K562 (cell line): ENCODE measurements around the gene RFNG. TPM values are rescaled to one million over a fixed set of nuclear protein-coding genes. Genes with fewer than 3 reads are reported as not detected.

Source experiments
- CREB1 ChIP-seq, 2 experiments: sonication (generic) in 1 of 2; formaldehyde crosslinking in 1 of 2; IDR thresholded peaks; 2 replicates each; pipeline versions ENCODE4 v1.6.1 to v1.8.0; 2012 to 2022; ENCODE audit warnings: inconsistent platforms in 1 of 2, mild to moderate bottlenecking in 1 of 2, missing genetic modification reagents in 1 of 2, moderate library complexity in 1 of 2
- E2F3 ChIP-seq: fragments of 250-450 bp; sonication (Bioruptor Pico); IDR thresholded peaks from 2 replicates; pipeline ENCODE4 v1.4.0; 2020; ENCODE audit warnings: mild to moderate bottlenecking
- HMGN3 ChIP-seq: IDR thresholded peaks from 2 replicates; pipeline ENCODE4 v1.6.1; 2011; ENCODE audit warnings: borderline replicate concordance, low read depth, mild to moderate bottlenecking, mixed read lengths, low read length; ENCODE audit not compliant: insufficient read length; ENCODE audit errors: extremely low read depth
- L3MBTL2 ChIP-seq: fragments of 450-650 bp; IDR thresholded peaks from 2 replicates; pipeline ENCODE4 v1.6.1; 2016; ENCODE audit warnings: mild to moderate bottlenecking, moderate library complexity
- LARP7 ChIP-seq: fragments of 450-650 bp; IDR thresholded peaks from 2 replicates; pipeline ENCODE4 v1.6.1; 2016
- NCOR1 ChIP-seq: fragments of 450-650 bp; IDR thresholded peaks from 2 replicates; pipeline ENCODE4 v1.6.1; 2016; ENCODE audit warnings: mild to moderate bottlenecking, moderate library complexity
- NONO ChIP-seq, 2 experiments: fragments of 200-400 bp in 1 of 2; fragments of 450-650 bp in 1 of 2; formaldehyde crosslinking in 1 of 2; IDR thresholded peaks; 2 replicates each; pipeline ENCODE4 v1.6.1; 2017; ENCODE audit warnings: low read depth in 2 of 2, mild to moderate bottlenecking in 2 of 2, moderate library complexity in 2 of 2, low read length in 1 of 2
- PCBP1 ChIP-seq: fragments of 200-400 bp; formaldehyde crosslinking; IDR thresholded peaks from 2 replicates; pipeline ENCODE4 v1.6.1; 2018; ENCODE audit warnings: mild to moderate bottlenecking, low read depth, low read length; ENCODE audit not compliant: poor library complexity, severe bottlenecking
- POLR2G ChIP-seq: fragments of 200-400 bp; formaldehyde crosslinking; IDR thresholded peaks from 2 replicates; pipeline ENCODE4 v1.6.1; 2017; ENCODE audit warnings: low read depth, mild to moderate bottlenecking, antibody characterized with exemption, low read length, moderate library complexity
- RBM22 ChIP-seq: fragments of 200-400 bp; formaldehyde crosslinking; IDR thresholded peaks from 2 replicates; pipeline ENCODE4 v1.6.1; 2018; ENCODE audit warnings: low read length, low read depth; ENCODE audit not compliant: poor library complexity, severe bottlenecking
- SP1 ChIP-seq: sonication (generic); formaldehyde crosslinking; IDR thresholded peaks from 2 replicates; pipeline ENCODE4 v1.8.1; 2022; ENCODE audit warnings: mild to moderate bottlenecking, missing genetic modification reagents
- ZBTB2 ChIP-seq: fragments of 450-650 bp; IDR thresholded peaks from 2 replicates; pipeline ENCODE4 v1.6.1; 2016; ENCODE audit warnings: antibody characterized with exemption
- ZNF717 ChIP-seq: fragments of 250-450 bp; sonication (Bioruptor Pico); IDR thresholded peaks from 2 replicates; pipeline ENCODE4 v1.5.0; 2021
- ZNF766 ChIP-seq: fragments of 200-800 bp; sonication (Bioruptor generic); conservative IDR thresholded peaks from 2 replicates; pipeline ENCODE4 v1.6.1; 2016; ENCODE audit warnings: missing genetic modification characterization, missing compliant biosample characterization
- polyA plus RNA-seq, 8 experiments: library from polyadenylated mRNA; depleted of rRNA in 4 of 8; stranded (reverse) in 5 of 8; unstranded in 3 of 8; fragments of >200 nt; fragmentation: Nextera tagmentation in 2 of 8; fragmentation: Illumina TruSeq in 1 of 8; extraction: Ambion mirVana in 2 of 8; extraction: Trizol in 1 of 8; gene quantifications; 2 replicates each; pipeline versions ENCODE4 v1.2.1 to v1.2.3, GENCODE V29; 2011 to 2014; ENCODE audit warnings: inconsistent platforms in 1 of 8, missing spikeins in 1 of 8
- total RNA-seq, 7 experiments: library from RNA; depleted of rRNA in 6 of 7; stranded (reverse); fragments of >200 nt in 6 of 7; fragmentation: Illumina TruSeq in 2 of 7; extraction: Trizol in 2 of 7; gene quantifications; 2 replicates each; pipeline versions ENCODE4 v1.2.1 to v1.2.3, GENCODE V29; 2011 to 2021; ENCODE audit warnings: low replicate concordance in 1 of 7
- TF ChIP-seq, protein P1 (sequence below): fragments of 450-650 bp; IDR thresholded peaks from 2 replicates; pipeline ENCODE4 v1.6.1; 2016; ENCODE audit warnings: mild to moderate bottlenecking
- TF ChIP-seq, protein P2 (sequence below): sonication (generic); formaldehyde crosslinking; IDR thresholded peaks from 2 replicates; pipeline ENCODE4 v1.8.1; 2023; ENCODE audit warnings: mild to moderate bottlenecking, missing genetic modification reagents
- TF ChIP-seq, protein P3 (sequence below): sonication (generic); formaldehyde crosslinking; IDR thresholded peaks from 2 replicates; pipeline ENCODE4 v1.4.0; 2020; ENCODE audit warnings: mild to moderate bottlenecking, missing genetic modification reagents
- TF ChIP-seq, protein P4 (sequence below): fragments of 450-650 bp; IDR thresholded peaks from 2 replicates; pipeline ENCODE4 v1.6.1; 2018; ENCODE audit warnings: mild to moderate bottlenecking, low read depth; ENCODE audit not compliant: partially characterized antibody

The RFNG gene
- total and polyA plus RNA-seq, 9 of the 15 experiments (the other 6 are each of a cell fraction or from before 2014, with no cell fraction given) = 0.32 to 32.8 (median 9.5) TPM

DNA sequence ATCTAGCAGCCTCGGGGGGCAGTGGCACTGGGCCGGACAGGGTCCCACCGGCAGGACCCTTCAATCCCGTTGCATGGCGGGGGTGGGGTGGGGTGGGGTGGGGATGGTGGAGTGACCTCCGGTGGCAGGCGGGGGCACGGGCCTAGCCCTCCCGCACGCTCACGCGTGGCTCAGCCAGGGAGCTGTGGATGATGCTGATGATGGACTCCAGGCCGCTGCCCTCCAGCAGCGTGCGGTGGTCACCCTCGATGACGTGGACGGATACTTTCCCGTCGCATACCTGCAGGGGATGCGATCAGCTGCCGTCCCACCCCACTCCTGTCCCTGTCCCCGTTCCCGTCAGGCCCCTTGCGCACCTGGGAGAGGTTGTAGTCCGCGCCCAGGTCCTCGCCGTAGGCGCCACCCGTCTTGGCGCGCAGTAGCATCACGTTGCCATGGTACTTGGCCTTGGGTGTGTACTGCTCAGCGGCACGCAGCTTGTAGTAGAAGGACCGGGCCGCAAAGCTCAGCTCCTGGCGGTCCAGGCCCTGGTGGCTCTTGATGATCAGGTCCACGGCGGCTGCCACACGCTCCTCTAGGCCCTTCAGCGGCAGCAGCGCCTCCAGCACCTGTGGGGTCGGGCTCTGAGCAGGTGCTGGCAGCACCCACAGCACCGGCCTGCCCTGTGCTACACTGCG, 27.5 kb upstream of the RFNG start (continued):
- TF ChIP-seq, protein P1, sequence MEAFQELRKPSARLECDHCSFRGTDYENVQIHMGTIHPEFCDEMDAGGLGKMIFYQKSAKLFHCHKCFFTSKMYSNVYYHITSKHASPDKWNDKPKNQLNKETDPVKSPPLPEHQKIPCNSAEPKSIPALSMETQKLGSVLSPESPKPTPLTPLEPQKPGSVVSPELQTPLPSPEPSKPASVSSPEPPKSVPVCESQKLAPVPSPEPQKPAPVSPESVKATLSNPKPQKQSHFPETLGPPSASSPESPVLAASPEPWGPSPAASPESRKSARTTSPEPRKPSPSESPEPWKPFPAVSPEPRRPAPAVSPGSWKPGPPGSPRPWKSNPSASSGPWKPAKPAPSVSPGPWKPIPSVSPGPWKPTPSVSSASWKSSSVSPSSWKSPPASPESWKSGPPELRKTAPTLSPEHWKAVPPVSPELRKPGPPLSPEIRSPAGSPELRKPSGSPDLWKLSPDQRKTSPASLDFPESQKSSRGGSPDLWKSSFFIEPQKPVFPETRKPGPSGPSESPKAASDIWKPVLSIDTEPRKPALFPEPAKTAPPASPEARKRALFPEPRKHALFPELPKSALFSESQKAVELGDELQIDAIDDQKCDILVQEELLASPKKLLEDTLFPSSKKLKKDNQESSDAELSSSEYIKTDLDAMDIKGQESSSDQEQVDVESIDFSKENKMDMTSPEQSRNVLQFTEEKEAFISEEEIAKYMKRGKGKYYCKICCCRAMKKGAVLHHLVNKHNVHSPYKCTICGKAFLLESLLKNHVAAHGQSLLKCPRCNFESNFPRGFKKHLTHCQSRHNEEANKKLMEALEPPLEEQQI = no peak
- no peak for TF ChIP-seq CREB1 (IDR thresholded peaks at IDR 0.05)
- no peak for TF ChIP-seq CREB1 (CRISPR knock-in tag; IDR thresholded peaks at IDR 0.05)
- TF ChIP-seq, protein P2, sequence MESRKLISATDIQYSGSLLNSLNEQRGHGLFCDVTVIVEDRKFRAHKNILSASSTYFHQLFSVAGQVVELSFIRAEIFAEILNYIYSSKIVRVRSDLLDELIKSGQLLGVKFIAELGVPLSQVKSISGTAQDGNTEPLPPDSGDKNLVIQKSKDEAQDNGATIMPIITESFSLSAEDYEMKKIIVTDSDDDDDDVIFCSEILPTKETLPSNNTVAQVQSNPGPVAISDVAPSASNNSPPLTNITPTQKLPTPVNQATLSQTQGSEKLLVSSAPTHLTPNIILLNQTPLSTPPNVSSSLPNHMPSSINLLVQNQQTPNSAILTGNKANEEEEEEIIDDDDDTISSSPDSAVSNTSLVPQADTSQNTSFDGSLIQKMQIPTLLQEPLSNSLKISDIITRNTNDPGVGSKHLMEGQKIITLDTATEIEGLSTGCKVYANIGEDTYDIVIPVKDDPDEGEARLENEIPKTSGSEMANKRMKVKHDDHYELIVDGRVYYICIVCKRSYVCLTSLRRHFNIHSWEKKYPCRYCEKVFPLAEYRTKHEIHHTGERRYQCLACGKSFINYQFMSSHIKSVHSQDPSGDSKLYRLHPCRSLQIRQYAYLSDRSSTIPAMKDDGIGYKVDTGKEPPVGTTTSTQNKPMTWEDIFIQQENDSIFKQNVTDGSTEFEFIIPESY (CRISPR knock-in tag) = peak; percentile 99
- TF ChIP-seq SP1 (CRISPR knock-in tag) = no peak
- TF ChIP-seq HMGN3 = no peak
- no peak for TF ChIP-seq ZNF766 (CRISPR knock-in tag)
- TF ChIP-seq ZBTB2 = no peak
- TF ChIP-seq, protein P3, sequence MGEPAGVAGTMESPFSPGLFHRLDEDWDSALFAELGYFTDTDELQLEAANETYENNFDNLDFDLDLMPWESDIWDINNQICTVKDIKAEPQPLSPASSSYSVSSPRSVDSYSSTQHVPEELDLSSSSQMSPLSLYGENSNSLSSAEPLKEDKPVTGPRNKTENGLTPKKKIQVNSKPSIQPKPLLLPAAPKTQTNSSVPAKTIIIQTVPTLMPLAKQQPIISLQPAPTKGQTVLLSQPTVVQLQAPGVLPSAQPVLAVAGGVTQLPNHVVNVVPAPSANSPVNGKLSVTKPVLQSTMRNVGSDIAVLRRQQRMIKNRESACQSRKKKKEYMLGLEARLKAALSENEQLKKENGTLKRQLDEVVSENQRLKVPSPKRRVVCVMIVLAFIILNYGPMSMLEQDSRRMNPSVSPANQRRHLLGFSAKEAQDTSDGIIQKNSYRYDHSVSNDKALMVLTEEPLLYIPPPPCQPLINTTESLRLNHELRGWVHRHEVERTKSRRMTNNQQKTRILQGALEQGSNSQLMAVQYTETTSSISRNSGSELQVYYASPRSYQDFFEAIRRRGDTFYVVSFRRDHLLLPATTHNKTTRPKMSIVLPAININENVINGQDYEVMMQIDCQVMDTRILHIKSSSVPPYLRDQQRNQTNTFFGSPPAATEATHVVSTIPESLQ (CRISPR knock-in tag) = no peak
- no peak for TF ChIP-seq NCOR1
- TF ChIP-seq L3MBTL2 = no peak
- TF ChIP-seq LARP7 = no peak
- TF ChIP-seq E2F3 (CRISPR knock-in tag) = no peak
- peak; percentile 82 for TF ChIP-seq RBM22
- TF ChIP-seq POLR2G = peak; percentile 58
- TF ChIP-seq NONO (IDR thresholded peaks at IDR 0.05; ENCODE audit: low read depth in 2 of 2, low read length in 1 of 2) = no peak
- TF ChIP-seq, protein P4, sequence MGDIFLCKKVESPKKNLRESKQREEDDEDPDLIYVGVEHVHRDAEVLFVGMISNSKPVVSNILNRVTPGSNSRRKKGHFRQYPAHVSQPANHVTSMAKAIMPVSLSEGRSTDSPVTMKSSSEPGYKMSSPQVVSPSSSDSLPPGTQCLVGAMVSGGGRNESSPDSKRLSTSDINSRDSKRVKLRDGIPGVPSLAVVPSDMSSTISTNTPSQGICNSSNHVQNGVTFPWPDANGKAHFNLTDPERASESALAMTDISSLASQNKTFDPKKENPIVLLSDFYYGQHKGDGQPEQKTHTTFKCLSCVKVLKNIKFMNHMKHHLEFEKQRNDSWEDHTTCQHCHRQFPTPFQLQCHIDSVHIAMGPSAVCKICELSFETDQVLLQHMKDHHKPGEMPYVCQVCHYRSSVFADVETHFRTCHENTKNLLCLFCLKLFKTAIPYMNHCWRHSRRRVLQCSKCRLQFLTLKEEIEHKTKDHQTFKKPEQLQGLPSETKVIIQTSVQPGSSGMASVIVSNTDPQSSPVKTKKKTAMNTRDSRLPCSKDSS = no peak
- TF ChIP-seq ZNF717 (CRISPR knock-in tag) = no peak
- peak; percentile 30 for TF ChIP-seq PCBP1
